ENCODE data around the gene R3HCC1L. TPM values are rescaled to one million over a fixed set of nuclear protein-coding genes. Genes with fewer than 3 reads are reported as not detected.
A peak's percentile ranks its signal among the peaks of the same experiment; 100 is the strongest.
"Not testable (repeated sequence)": the region's sequence is repeated elsewhere in the genome, so short reads cannot be mapped to it uniquely, and the experiment has no call there.

The R3HCC1L gene
- polyA plus RNA-seq, 1 donor: 12.8 TPM

DNA sequence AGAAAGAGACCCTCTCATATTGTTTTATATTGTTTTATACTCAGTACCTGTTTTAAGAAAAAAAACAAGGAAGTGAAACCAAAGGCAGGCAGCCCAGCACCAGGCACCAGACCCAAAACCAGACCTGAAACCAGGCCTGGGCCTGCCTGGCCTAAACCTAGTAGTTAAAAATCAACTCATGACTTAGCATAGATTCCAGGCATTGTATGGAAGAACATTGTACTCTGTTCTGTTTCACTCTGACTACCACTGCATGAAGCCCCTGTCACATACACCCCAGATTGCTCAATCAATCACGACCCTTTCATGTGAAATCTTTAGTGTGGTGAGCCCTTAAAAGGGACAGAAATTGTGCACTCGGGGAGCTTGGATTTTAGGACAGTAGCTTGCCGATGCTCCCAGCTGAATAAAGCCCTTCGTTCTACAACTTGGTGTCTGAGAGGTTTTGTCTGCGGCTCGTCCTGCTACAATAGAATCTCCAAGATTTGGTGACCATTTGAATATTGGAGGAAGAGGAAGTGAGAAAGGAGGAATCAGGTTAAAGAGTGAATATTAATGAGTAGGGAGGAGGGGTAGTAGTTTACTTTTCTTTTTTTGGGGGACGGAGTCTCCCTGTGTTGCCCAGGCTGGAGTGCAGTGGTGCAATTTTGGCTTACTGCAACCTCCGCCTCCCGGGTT is 1.2 kb upstream of the R3HCC1L start:
- not testable (repeated sequence) for DNase-seq

DNA sequence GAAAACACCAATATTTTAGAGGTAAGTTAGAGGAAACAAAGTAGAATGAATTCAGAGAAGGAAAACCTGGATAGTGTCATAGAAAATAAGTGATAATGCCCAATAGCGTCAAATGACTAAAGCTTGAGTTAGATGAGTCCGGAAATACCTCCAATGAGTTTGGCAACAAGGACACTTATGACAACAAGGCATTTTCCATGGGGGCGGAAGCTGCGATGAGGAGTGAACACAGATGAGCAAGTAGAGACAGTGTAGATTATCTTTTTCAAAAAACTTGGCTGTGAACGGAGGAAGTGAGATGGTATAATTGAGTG is 383 bp upstream of the R3HCC1L start:
- DNase-seq: no peak

DNA sequence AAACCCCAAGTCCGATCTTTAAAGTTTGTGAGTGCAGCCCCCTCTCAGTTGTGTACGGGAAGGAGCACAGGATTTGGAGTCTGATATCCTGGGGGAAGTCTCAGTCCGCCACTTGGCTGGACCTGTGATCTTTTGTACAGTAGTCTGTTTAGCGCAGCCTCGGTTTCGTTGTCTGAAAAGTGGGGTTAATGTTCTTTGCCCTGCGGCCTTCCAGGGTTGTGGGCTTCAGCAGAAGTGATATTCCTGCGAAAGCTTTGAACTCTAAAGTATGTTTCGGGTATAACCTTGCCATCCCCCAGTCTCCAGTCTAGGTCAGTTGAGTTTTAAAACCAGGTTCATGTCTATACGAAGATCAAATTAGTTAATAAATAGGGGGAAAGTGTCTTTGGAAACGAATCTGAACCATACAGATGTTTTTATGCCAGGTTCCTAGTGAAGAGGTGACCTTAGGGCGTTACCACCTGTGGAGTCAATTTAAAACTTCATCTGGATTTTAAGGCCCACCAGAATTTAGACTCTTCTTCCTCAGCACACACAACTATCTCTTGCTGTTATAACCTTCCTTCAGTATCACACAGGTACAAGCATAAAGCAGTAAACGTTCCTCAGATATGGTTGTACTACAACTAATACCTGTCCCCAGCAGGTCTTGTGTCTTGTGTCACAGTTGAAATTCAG is 904 bp downstream of the R3HCC1L start:
- DNase-seq: peak; percentile 23

DNA sequence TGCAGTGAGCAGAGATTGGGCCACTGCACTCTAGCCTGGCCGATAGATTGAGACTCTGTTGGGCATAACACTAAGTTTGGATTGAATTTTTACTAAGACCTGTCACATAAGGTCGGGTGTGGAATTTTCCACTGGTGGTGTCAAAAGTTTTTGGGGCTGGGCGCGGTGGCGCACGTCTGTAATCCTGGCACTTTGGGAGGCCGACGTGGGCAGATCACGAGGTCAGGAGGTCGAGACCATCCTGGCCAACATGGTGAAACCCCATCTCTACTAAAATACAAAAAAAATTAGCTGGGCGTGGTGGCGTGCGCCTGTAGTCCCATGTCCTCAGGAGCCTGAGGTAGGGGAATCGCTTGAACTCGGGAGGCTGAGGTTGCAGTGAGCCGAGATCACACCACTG is 2.3 kb downstream of the R3HCC1L start:
- DNase-seq: not testable (repeated sequence)

DNA sequence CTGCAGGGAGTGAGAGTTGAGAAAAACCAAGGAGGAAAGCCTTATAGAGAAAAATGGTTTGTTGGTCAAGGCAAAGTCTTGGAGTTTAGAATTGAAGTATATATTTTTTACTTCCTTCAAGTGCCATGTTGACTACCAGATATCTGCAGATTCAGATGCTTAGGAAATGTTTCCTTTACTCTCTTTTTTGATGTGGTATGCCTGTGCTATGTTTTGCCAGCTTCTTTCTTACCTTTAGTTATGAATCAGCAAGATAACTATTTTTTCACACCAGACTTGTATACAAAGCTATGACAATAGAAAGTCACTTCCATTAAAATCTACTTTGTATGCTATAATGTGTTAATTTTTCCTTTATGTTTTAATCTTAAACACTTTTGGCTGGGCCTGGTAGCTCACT is 3.6 kb downstream of the R3HCC1L start:
- DNase-seq: no peak

DNA sequence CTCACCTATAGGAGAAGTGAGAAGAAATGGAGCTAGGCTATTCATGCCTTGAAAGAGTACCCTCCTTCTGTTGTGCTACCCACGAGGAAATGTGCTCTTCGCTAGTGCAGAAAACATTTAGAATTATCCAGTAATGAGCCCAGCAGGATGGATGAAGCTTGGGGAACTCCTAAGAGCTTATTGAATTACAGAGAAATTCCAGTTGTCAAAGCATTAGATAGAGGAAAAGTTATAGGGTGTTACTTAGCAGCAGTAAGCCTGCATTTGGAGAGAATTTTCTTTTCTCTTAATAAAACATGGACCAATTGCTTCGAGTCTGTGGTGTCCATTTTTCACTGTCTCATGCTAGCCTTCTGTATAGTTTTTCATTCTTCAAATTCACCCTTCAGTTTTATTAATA is 5.0 kb downstream of the R3HCC1L start:
- DNase-seq: no peak

DNA sequence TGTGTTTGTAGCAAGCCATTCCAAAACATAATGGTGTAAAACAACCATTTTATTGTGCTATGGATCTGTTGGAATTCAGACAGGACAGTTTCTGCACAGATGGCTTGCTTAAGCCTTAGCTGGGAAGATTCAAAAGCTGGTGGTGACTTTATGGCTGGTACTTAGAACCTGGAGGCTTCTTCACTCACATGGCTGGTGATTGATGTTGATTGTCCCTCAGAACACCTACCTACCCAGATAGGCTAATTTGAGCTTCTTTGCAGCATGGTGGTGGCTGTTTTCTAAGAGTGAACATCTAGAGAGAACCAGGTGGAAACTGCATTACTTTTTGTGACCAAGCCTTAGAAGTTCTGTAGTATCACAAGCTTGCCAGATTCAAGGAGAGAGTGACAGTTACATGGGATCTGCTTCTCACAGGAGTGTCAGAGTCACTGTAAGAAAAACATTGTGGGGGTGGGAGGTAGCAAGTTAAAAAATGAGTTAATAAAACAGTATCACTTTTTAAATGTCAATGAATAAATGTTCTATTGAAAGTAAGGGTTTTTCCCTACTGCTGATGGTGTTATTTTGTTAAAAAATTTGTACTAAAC is 7.1 kb downstream of the R3HCC1L start:
- no peak for DNase-seq

DNA sequence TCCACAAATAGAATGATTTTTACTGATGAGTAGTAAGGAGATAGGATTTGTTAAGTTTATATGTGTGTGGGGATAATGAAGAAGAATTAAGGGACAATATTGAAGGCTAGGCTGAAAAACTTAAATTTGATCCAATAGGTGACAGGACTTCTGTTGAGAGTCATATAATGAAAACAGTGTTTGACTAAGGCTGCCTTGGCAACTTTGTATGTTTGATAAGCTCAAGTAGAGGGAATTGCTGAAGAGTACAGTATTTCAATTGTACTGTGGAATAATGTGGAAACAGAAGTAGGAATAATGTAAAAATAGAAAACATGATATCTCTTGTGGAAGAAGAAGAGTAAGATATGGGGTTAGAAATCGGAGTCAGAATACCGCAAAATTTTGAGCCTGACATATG is 10.5 kb downstream of the R3HCC1L start:
- no peak for DNase-seq

DNA sequence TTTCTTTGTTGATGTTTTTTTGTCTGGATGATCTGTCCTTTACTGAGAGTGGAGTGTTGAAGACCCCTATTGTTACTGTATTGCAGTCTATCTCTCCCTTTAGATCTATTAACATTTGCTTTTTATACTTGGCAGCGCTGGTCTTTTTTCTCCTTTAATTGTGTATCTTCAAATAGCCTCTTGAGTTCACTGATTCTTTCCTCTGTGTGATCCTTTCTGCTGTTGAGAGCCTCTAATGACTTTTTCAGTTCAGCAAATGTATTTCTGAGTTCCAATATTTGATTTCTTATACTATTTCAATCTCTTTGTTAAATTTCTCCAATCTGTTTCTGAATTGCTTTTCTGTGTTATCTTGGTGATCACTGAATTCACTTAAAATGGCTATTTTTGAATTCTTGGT is 15.4 kb downstream of the R3HCC1L start:
- no peak for DNase-seq

DNA sequence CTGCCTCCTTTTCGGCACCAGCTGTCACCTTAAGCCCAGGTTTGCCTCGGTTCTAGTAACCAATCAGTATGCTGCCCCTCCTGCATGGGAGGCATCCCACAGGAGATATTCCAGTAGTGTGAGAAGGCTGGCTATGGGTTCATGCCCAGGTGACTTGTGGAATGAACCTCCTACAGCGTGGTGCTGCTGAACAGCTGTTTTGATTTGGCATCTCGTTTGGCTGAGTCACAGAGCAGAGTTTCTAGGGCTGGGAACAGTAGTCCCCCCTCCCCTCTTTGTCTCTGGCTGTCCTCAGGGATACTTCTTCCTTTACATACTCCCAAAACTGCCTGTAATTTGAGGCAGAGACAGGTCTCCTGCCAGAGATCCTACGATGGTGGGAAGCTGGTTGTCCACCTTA is 16.1 kb downstream of the R3HCC1L start:
- DNase-seq: no peak

DNA sequence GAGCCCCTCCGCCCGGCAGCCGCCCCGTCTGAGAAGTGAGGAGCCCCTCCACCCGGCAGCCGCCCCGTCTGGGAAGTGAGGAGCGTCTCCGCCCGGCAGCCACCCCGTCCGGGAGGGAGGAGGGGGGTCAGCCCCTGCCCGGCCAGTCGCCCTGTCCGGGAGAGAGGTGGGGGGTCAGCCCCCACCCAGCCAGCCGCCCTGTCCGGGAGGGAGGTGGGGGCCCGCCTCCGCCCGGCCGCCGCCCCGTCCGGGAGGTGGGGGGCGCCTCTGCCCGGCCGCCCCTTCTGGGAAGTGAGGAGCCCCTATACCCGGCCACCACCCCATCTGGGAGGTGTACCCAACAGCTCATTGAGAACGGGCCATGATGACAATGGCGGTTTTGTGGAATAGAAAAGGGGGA is 18.3 kb downstream of the R3HCC1L start:
- not testable (repeated sequence) for DNase-seq

DNA sequence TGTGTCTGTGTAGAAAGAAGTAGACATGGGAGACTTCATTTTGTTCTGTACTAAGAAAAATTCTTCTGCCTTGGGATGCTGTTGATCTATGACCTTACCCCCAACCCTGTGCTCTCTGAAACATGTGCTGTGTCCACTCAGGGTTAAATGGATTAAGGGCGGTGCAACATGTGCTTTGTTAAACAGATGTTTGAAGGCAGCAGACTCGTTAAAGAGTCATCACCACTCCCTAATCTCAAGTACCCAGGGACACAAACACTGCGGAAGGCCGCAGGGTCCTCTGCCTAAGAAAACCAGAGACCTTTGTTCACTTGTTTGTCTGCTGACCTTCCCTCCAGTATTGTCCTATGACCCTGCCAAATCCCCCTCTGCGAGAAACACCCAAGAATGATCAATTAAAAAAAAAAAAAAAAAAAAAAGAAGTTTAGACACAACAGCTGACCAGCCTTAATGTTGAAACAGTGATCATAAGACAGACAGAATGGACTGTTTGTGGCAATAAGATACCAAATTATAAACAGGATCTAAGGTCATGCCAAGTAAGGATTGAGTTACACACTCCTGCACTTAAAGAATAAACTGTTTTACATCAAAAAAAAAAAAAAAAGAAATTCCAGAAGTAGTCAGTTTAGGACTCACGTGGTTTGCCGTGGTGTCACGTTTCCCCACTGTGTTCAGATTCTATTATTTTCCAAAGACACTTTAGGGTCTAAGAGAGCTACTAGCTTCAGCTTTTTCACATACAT is 18.9 kb downstream of the R3HCC1L start:
- not testable (repeated sequence) for DNase-seq

DNA sequence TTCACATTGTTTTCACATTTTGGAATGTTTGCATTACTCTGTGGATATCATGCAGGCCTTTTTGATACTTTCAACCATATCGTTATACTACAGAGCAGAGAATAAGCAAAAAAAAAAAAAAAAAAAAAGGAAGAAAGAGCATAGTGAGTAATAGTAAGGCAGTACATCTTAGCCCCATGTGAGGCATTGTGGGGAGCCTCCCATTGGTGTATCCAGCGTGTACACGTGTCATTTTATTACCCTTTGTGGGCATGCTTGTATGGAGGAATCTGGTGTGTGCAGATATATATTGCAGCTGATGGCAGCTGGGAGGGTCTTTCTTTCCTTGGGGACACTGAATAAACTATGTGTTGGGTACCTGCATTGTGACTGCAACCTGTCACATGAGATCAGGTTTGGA is 19.6 kb downstream of the R3HCC1L start:
- DNase-seq: no peak

DNA sequence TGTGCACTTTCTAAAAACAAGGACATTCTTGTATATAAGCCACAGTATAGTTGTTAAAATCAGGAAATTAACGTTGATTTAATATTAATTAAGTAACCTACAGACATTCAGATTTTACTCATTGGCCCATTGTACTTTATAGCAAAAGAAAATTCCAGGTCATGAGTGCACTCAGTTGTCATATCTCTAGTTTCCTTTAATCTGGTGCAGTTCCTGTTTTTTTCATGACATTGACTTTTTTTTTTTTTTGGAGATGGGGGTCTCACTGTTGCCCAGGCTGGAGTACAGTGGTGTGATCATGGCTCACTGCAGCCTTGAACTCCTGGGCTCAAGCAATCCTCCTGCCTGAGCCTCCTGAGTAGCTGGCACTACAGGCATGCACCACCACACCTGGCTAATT is 24.1 kb downstream of the R3HCC1L start:
- no peak for DNase-seq

DNA sequence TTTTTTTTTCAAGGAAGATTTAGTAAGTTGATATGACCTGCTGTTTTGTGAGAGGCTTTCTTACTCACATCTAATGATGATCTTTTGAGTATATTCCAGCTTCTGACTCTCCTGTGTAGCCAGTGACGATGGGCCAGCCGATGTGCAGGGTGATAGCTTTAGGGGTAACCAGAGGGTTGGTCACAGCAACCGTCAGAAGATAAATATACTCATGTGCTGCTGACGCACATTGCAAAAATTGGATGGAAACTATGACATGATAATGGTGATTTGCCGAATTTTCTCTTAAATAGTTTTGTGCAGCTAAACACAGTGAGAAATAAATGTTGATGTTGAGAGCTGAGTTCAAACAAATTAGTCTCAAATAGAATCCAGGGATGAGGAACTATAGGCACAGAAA is 29.5 kb downstream of the R3HCC1L start:
- DNase-seq: no peak

DNA sequence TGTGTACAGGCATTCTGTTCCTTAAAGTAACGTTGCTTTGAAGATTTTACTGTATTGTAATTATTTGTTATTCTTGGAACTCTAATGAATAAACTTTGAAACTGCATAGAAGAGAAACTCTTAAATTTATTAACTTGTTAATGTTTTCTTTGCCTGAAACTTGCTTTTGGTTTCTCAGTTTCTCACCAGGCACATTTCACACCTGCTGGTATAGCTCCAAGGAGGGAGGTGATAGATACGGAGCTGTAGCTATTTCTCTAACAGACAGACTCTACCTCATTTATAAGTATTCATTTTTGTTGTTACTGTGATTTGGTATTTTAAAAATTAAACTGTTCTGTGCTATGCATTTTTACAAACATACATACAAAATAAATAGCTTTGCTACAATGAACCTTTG is 32.7 kb downstream of the R3HCC1L start:
- DNase-seq: no peak

DNA sequence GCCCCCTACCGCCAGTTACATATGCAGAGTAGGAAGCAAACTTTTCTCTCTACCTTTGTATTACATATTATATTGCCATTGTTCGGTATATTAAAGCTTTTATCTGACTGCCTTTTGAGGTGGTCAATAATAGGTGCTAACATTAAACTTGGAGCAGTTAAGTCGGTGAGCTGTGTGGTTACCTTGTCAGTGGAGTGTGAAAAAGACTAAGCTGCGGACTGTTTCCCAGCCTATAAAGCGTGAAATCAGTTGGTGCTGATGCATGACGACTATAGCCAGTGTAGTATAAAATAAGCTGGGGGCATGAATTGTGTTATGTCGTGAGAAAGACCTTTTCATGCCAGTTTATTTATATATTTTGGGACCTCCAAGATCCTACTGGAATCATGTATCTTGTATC is 33.7 kb downstream of the R3HCC1L start:
- no peak for DNase-seq

DNA sequence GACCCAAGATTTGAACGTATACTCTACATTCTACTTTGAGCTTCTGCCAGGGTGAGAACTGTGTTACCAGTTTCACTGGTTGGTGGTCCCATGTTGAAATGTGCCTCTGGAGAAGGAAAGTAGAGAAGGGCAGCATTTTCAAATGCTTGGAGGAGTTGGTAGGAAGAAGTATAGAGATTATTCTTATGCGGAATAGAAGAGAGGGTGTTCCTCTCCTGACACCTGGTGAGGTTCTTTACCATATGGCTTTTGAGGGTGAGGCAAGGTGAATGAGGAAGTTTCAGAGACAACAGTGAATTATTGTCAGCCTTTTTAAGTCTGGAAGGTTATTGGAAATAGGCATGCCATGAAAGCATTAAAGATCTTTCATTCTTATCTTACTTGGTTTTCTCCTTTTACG is 34.3 kb downstream of the R3HCC1L start:
- no peak for DNase-seq

DNA sequence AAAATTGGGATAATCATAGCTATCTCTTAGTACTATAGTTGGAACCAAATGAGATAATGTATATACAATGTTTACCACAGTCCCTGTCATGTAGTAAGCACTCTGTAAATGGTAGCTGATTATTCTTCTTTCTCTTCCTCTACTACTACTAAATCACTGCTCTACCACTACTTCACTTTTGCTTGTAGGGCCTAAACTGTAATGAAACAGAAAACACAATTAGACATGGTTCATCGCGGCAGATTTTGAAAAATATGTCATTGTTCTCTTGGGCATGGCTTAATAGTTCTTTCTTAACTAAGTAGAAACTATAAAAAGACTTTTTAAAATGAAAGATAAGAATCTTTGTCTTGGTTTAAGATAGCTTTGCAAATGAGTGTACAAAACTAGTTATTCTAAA is 34.9 kb downstream of the R3HCC1L start:
- no peak for DNase-seq

DNA sequence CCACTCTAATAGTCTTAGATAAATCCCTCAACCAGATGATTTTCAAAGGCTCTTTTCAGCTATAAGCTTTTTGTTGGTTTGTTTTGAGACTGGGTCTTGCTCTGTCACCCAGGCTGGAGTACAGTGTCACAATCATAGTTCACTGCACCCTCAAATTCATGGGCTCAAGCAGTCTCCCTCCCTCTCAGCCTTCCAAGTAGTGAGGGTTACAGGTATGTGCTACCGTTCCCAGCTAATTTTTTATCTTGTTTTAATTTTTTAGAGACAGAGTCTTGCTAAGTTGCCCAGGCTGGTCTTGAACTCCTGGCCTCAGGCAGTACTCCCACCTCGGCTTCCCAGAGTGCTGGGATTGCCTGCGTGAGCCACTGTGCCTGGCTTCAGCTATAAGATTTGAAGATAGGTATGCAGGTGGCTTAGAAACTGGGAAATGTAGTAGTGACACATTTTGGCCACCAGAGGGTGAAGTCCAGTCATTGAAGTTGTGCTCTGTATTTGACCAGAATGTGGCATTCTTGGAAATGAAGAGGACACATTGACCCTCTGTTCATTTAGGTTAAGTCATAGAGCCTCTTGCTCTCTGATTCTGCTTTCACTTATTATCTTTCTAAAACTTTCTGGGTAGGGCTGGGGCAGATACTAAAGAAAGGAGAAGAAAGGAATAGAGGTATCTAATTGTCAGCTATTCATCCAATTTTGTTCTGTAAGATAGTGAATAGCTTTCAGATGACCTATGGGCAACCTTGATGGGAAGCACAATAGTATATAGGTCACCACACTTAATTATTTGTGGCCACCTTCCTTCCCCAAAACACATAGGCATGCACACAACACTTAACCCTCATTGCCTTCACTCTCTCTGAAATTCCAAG is 36.0 kb downstream of the R3HCC1L start:
- peak; percentile 32 for DNase-seq

DNA sequence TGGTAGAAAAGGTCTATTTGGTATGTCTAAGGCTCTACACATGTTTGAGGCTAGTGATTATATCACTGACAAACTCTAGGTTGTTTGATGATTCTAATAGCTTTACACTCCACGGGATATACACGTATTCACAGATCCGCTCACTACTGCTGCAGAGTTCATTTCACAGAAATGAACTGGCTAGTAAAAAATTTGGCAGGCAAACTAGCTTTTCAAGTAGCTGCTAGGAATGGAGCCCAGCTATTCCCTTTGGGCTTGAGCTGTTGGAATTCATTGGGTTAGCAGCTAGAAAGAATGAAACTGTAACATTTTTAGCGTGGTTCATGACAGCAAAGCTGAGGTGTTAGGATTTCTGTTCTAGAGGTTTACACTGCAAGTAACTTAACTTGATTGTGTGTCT is 37.6 kb downstream of the R3HCC1L start:
- peak; percentile 79 for DNase-seq

DNA sequence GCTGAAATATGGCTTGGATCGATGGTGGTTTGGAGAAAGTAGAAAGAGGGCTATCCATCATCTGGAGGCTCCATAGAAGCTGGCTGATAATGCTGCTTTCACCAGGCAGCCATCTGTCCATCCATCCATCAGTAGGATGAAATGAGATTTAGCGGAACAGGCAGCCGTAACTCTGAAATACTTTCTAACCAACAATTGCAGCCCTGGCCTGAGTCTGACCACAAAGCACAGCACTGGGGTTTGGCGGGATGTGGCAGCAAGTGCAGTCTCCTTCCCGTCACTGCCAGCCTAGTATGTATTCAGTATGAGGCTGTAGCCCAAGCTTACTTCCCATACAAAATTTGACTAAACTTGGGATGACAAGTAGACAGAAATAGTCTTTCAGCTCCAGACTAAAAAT is 38.0 kb downstream of the R3HCC1L start:
- no peak for DNase-seq

DNA sequence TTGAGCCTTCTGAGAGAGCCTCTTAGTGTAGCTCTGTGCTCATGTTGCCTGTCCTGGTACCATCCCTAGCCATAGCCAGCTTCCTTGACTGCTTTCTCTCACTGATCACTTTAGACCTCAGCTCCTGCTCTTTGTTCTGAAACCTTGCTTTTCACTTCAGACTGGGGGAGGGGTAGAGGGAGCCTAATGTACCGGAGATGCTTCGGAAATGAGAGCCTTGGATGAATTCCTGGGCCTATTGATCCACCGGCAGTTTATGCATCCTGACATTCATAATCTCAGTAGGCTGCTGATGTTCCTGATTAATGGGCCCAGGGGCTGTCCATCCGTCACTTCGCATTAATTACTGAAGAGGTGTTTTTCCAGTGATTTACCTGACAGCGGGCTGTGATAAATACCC is 38.8 kb downstream of the R3HCC1L start:
- DNase-seq: no peak

Measured in hindlimb muscle (tissue), 1 donor.